Measurements from ENCODE around the gene ZNF850.
"Not testable (repeated sequence)": the region's sequence is repeated elsewhere in the genome, so short reads cannot be mapped to it uniquely, and the experiment has no call there.

ZNF850 gene

GRCh38 chr19:36772311-36773222 is at the start of gene ZNF850:
TSS of gene ZNF850 (minus strand) at chr19:36772807. CDS start at chr19:36762606, 10,201 bp downstream.
- peak; percentile 91 to 93 for DNase-seq (ENCODE audit: low read depth in 1 of 2, low spot score in 1 of 2)

- DNase-seq (ENCODE audit: low read depth in 1 of 2, low spot score in 1 of 2), result no peak
These were observed 49.2 kb upstream of the ZNF850 start for GRCh38 chr19:36821758-36822157.

DNA sequence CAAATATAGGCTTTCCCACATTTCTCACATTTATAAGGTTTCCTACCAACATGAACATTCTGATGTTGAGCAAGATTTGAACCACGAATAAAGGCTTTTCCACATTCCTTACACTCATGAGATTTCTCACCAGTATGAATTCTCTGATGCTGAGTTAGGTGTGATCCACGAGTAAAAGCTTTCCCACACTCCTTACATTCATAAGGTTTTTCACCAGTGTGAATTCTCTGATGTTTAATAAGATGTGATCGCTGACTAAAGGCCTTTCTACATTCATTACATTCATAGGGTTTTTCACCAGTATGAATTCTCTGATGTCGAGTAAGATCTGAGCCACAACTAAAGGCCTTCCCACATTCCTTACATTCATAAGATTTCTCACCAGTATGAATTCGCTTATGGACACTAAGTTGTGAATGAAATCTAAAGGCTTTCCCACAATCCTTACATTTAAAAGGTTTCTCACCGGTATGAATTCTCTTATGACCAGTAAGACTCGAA is 46.6 kb upstream of the ZNF850 start:
- DNase-seq (ENCODE audit: low read depth in 1 of 2, low spot score in 1 of 2), result no peak

- DNase-seq (ENCODE audit: low read depth in 1 of 2, low spot score in 1 of 2), result no peak
These were observed 34.4 kb upstream of the ZNF850 start for GRCh38 chr19:36807029-36807428.

- DNase-seq (ENCODE audit: low read depth in 1 of 2, low spot score in 1 of 2), result no peak
These were observed 32.8 kb upstream of the ZNF850 start for GRCh38 chr19:36805364-36805763.

DNA sequence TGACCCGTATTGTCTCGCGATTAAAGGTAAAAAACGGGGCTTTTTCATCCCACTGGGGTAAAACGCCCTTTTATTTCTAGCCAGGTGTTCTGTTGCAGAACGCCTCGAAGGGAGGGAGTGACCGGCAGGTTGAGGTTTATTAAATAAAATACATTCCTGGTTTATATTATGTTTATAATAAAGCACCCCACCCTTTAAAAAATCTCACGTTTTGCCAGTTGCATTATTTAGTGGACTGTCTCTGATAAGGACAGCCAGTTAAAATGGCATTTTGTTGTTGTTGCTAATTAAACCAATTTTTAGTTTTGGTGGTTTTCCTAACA is 25.1 kb upstream of the ZNF850 start:
- no peak for DNase-seq (ENCODE audit: low read depth in 1 of 2, low spot score in 1 of 2)

- no peak for DNase-seq (ENCODE audit: low read depth in 1 of 2, low spot score in 1 of 2)
These were observed 24.0 kb upstream of the ZNF850 start for GRCh38 chr19:36796714-36796992.

- DNase-seq (ENCODE audit: low read depth in 1 of 2, low spot score in 1 of 2), result not testable (repeated sequence)
These were observed 19.0 kb upstream of the ZNF850 start for GRCh38 chr19:36791420-36792141.

GRCh38 chr19:36775768-36776167 is 3.2 kb upstream of the ZNF850 start:
- no peak for DNase-seq (ENCODE audit: low read depth in 1 of 2, low spot score in 1 of 2)

GRCh38 chr19:36773223-36773579 is 594 bp upstream of the ZNF850 start:
- no peak for DNase-seq (ENCODE audit: low read depth in 1 of 2, low spot score in 1 of 2)

- no peak for DNase-seq (ENCODE audit: low read depth in 1 of 2, low spot score in 1 of 2)
These were observed 1.1 kb downstream of the ZNF850 start for GRCh38 chr19:36771261-36772231.

DNA sequence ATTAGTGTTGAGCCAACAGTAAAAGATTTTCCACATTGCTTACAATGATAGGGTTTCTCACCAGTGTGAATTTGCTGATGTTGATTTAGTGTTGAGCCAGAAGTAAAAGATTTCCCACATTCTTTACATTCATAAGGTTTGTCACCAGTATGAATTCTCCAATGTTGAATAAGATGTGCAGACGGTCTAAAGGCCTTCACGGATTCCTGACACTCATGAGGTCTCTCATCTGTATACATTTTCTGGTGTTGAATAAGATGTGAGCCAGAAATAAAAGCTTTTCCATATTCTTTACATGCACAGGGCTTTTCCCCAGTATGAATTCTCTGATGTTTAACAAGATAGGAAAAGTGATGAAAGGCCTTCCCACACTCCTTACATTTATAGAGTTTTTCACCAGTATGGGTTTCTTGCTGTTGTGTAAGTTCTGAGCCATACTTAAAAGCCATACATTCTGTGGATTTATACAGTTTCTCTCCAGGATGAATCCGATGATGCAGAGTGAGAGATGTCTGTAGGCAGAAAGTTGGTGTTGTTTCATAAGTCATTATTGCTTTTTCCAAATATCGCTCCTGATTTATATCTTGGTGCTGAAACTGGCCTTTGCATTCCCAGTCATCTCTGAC is 22.4 kb downstream of the ZNF850 start:
- DNase-seq (ENCODE audit: low read depth in 1 of 2, low spot score in 1 of 2), result no peak

- DNase-seq (ENCODE audit: low read depth in 1 of 2, low spot score in 1 of 2), result not testable (repeated sequence)
These were observed 23.0 kb downstream of the ZNF850 start for GRCh38 chr19:36749613-36750012.

DNA sequence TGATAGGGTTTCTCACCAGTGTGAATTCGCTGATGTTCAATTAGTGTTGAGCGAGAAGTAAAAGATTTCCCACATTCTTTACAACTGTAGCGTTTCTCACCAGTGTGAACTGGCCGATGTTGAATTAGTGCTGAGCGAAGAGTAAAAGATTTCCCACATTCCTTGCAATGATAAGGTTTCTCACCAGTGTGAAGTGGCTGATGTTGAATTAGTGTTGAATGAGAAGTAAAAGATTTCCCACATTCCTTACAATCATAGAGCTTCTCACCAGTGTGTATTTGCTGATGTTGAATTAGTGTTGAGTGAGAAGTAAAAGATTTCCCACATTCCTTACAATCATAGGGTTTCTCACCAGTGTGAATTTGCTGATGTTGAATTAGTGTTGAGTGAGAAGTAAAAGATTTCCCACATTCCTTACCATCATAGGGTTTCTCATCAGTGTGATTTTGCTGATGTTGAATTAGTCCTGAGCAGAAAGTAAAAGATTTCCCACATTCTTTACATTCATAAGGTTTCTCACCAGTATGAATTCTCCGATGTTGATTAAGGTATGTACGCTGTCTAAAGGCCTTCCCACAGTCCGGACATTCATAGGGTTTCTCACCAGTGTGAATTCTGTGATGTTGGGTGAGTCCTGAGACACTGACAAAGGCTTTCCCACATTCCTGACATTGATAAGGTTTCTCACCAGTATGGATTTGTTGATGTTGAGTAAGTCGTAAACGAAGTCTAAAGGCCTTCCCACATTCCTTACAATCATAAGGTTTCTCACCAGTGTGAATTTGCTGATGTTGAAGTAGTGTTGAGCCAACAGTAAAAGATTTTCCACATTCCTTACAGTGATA is 24.0 kb downstream of the ZNF850 start:
- no peak for DNase-seq (ENCODE audit: low read depth in 1 of 2, low spot score in 1 of 2)

GRCh38 chr19:36747750-36748149 is 24.9 kb downstream of the ZNF850 start:
- no peak for DNase-seq (ENCODE audit: low read depth in 1 of 2, low spot score in 1 of 2)

DNA sequence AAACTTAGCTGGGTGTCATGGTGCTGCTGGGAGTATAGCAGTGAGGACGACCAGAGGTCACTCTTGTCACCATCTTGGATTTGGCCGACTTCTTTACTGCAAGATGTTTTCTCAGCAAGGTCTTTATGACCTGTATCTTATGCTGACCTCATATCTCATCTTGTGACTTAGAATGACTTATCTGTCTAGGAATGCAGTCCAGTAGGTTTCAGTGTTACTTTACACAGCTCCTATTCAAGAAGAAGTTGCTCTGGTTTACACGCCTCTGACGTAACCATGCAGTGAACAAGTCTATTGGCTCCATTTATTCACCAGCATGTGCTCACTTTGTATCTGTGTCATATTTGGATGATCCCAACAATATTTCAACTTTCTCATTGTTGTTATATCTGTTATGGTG is 26.7 kb downstream of the ZNF850 start:
- no peak for DNase-seq (ENCODE audit: low read depth in 1 of 2, low spot score in 1 of 2)

DNA sequence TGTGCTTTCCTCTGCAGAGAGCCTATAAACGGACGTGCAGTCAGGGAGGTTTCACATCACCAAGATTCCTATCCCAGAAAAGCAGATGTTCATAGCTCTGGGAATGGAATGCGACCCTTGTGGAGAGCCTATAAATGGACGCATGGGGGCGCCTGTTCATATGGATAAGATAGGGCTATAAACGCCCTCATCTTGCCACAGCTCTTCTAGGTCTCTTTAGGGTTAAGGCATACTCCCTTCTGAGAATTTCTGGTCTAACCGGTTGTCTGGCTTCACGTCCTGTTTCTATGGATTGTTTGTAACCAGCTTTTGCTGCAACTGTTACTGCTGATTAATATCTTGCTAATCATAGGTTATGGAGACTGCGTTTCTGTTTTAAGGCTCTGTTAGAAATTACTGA is 36.4 kb downstream of the ZNF850 start:
- DNase-seq (ENCODE audit: low read depth in 1 of 2, low spot score in 1 of 2), result not testable (repeated sequence)

DNA sequence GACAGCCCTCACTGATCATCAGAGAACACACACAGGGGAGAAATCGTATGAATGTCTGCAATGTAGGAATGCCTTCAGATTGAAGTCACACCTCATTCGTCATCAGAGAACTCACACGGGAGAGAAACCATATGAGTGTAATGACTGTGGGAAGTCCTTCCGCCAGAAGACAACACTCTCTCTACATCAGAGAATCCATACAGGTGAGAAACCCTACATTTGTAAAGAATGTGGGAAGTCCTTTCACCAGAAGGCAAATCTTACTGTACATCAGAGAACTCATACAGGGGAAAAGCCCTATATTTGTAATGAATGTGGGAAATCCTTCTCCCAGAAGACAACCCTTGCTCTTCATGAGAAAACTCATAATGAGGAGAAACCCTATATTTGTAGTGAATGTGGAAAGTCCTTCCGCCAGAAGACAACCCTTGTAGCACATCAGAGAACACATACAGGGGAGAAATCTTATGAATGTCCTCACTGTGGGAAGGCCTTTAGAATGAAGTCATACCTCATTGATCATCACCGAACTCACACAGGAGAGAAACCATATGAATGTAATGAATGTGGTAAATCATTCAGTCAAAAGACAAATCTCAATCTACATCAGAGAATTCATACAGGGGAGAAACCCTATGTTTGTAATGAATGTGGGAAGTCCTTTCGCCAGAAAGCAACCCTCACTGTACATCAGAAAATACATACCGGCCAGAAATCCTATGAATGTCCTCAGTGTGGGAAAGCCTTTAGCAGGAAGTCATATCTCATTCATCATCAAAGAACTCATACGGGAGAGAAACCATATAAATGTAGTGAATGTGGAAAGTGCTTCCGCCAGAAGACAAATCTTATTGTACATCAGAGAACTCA is 52.7 kb downstream of the ZNF850 start:
- no peak for DNase-seq (ENCODE audit: low read depth in 1 of 2, low spot score in 1 of 2)

- DNase-seq (ENCODE audit: low read depth in 1 of 2, low spot score in 1 of 2), result no peak
These were observed 63.2 kb downstream of the ZNF850 start for GRCh38 chr19:36709423-36709822.
